ENCODE measurements around the gene RPRD2. TPM values are rescaled to one million over a fixed set of nuclear protein-coding genes. Genes with fewer than 3 reads are reported as not detected.
"Not testable (repeated sequence)": the region's sequence is repeated elsewhere in the genome, so short reads cannot be mapped to it uniquely, and the experiment has no call there.

RPRD2 gene
- polyA plus RNA-seq (7.2 and 8.6 TPM in 2 replicates), polyA minus RNA-seq (27.5 and 40.6 TPM in 2 replicates)

GRCh38 chr1:150363426-150364230 is at the start of gene RPRD2:
Gene RPRD2, plus strand, starts transcription at chr1:150364147. Its CDS starts 568 bp downstream, at chr1:150364715.
- peaks cover 4% of the 10 kb centered on the region for H3F3A ChIP-seq (ENCODE audit: insufficient read depth, low read length, poor library complexity, severe bottlenecking)
- peak within 1 kb of the TSS; percentile 100 for H3K27ac ChIP-seq (ENCODE audit: low read length)
- H3K4me2 ChIP-seq (ENCODE audit: low read length): peak within 1 kb of the TSS; percentile 90
- peak within 1 kb of the TSS; percentile 97 for H3K9ac ChIP-seq (ENCODE audit: low read length)
- no peaks in the 10 kb centered on the region for H3K36me3 ChIP-seq (ENCODE audit: insufficient read depth, low read length)
- no peaks in the 10 kb centered on the region for H3K27me3 ChIP-seq (ENCODE audit: insufficient read depth, low read depth, low read length)
- H2AFZ ChIP-seq (ENCODE audit: low read depth, low read length): peak within 1 kb of the TSS; percentile 83
- H3K4me3 ChIP-seq (ENCODE audit: low read length): peak within 1 kb of the TSS; percentile 91
- peak; percentile 98 for TF ChIP-seq REST (IDR thresholded peaks at IDR 0.05; ENCODE audit: borderline replicate concordance)
- TF ChIP-seq TAF1 (IDR thresholded peaks at IDR 0.05; ENCODE audit: low read depth): peak; percentile 99
- peak; percentile 67 for TF ChIP-seq MXI1 (conservative IDR thresholded peaks at IDR 0.05; ENCODE audit: poor library complexity, severe bottlenecking)
- TF ChIP-seq EZH2 (IDR thresholded peaks at IDR 0.05; ENCODE audit: borderline replicate concordance, insufficient read depth, low read length, poor library complexity, severe bottlenecking): no peak
- TF ChIP-seq RAD21 (conservative IDR thresholded peaks at IDR 0.05): peak; percentile 40
- peak; percentile 26 for TF ChIP-seq SMC3 (conservative IDR thresholded peaks at IDR 0.05; ENCODE audit: poor library complexity)
- peak; percentile 52 for TF ChIP-seq CTCF (IDR thresholded peaks at IDR 0.05; ENCODE audit: poor library complexity, severe bottlenecking)
- peak; percentile 81 for TF ChIP-seq EP300 (conservative IDR thresholded peaks at IDR 0.05; ENCODE audit: poor library complexity, severe bottlenecking)
- peak; percentile 94 for TF ChIP-seq POLR2AphosphoS5 (IDR thresholded peaks at IDR 0.05)
- H3K79me2 ChIP-seq (replicated peaks; ENCODE audit: insufficient read depth, low read length): peaks cover 39% of the 10 kb centered on the region
- H3K9me2 ChIP-seq (ENCODE audit: insufficient read depth, low read length): no peaks in the 10 kb centered on the region
- H4K20me1 ChIP-seq (ENCODE audit: insufficient read depth): no peaks in the 10 kb centered on the region
- no peaks in the 10 kb centered on the region for H3K9me3 ChIP-seq (ENCODE audit: low read length)

DNA sequence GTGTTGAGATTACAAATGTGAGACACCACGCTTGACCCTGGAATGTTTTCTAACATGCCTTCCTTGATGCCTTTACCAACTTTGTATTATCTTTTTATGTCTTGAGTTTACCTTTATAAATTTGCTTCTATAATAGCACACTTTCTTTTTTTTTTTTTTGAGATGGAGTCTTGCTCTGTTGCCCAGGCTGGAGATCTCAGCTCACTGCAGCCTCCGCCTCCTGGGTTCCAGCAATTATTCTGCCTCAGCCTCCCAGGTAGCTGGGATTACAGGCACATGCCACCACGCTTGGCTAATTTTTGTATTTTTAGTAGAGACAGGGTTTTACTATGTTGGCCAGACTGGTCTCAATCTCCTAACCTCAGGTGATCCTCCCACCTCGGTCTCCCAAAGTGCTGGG is 49.3 kb upstream of the RPRD2 start:
- H3K4me2 ChIP-seq (ENCODE audit: low read length); H3K9me3 ChIP-seq (ENCODE audit: low read length); H3K27me3 ChIP-seq (ENCODE audit: insufficient read depth, low read depth, low read length); H3K36me3 ChIP-seq (ENCODE audit: insufficient read depth, low read length); H3K9me2 ChIP-seq (ENCODE audit: insufficient read depth, low read length); H3K4me3 ChIP-seq (ENCODE audit: low read length); H3K27ac ChIP-seq (ENCODE audit: low read length); H3F3A ChIP-seq (ENCODE audit: insufficient read depth, low read length, poor library complexity, severe bottlenecking); H4K20me1 ChIP-seq (ENCODE audit: insufficient read depth); H2AFZ ChIP-seq (ENCODE audit: low read depth, low read length); H3K9ac ChIP-seq (ENCODE audit: low read length); H3K79me2 ChIP-seq (replicated peaks; ENCODE audit: insufficient read depth, low read length): not testable (repeated sequence)
